Stomach (tissue), 9 donors: ENCODE results near the gene IRF5. TPM values are rescaled to one million over a fixed set of nuclear protein-coding genes. Genes with fewer than 3 reads are reported as not detected.

Source experiments
- DNase-seq, 2 donors: peaks; one replicate each; pipeline versions ENCODE4 v3.0.0 to v3.0.0-alpha.2; 2013 to 2019
- H3K27ac ChIP-seq, 5 donors: fragments of 200-600 bp in 4 of 5; sonication (generic) in 4 of 5; one replicate each; pipeline ENCODE4 v1.5.1; 2013 to 2019; ENCODE audit warnings: mild to moderate bottlenecking in 1 of 5, moderate library complexity in 1 of 5
- H3K27me3 ChIP-seq, 3 donors: fragments of 200-600 bp; sonication (generic); one replicate each; pipeline ENCODE4 v1.5.1; 2017 to 2019; ENCODE audit warnings: mixed run types in 1 of 3
- H3K36me3 ChIP-seq, 4 donors: fragments of 200-600 bp; sonication (generic); 1 replicate in 3 of 4; 2 replicates in 1 of 4; pipeline ENCODE4 v1.5.1; 2016 to 2019
- H3K4me1 ChIP-seq, 4 donors: fragments of 200-600 bp; sonication (generic); one replicate each; pipeline ENCODE4 v1.5.1; 2016 to 2019
- H3K4me3 ChIP-seq, 4 donors: fragments of 200-600 bp; sonication (generic) in 3 of 4; one replicate each; pipeline ENCODE4 v1.5.1; 2016 to 2019; ENCODE audit warnings: mild to moderate bottlenecking in 1 of 4
- H3K9me3 ChIP-seq, 4 donors: fragments of 200-600 bp; sonication (generic); one replicate each; pipeline ENCODE4 v1.5.1; 2016 to 2019
- CTCF ChIP-seq, 7 experiments: fragments of 450-650 bp in 4 of 7; fragments of 200-600 bp in 3 of 7; sonication (generic) in 3 of 7; IDR thresholded peaks; one replicate each; pipeline ENCODE4 v1.5.1; 2016 to 2019; ENCODE audit warnings: antibody characterized with exemption in 7 of 7, control low read depth in 2 of 7, mild to moderate bottlenecking in 1 of 7
- EP300 ChIP-seq: sonication (generic); formaldehyde crosslinking; IDR thresholded peaks from one replicate; pipeline ENCODE4 v1.6.1; 2017; ENCODE audit warnings: antibody characterized with exemption
- POLR2A ChIP-seq, 4 donors: fragments of 450-650 bp; IDR thresholded peaks; one replicate each; pipeline ENCODE4 v1.6.1; 2016; ENCODE audit warnings: antibody characterized with exemption in 4 of 4, control low read depth in 2 of 4, mild to moderate bottlenecking in 1 of 4, moderate library complexity in 1 of 4
- POLR2AphosphoS5 ChIP-seq, 3 donors: sonication (generic); formaldehyde crosslinking; IDR thresholded peaks; one replicate each; pipeline ENCODE4 v1.6.1; 2016; ENCODE audit warnings: antibody characterized with exemption in 3 of 3
- WGBS, 5 donors: extraction: QIAGEN DNeasy Blood & Tissue Kit in 3 of 5; methylation state at CpG; one replicate each; pipeline versions ENCODE4 v1.1.5 to v1.1.7; 2013 to 2018; 5-methylcytosine and 5-hydroxymethylcytosine counted together
- intact Hi-C: fragments of 100-400 bp; cut with DNase I; formaldehyde crosslinking; loops from one replicate; pipeline ENCODE4 v1.15.1; 2023; ENCODE audit warnings: low total_unique reads
- polyA plus RNA-seq, 3 donors: library from polyadenylated mRNA; stranded (reverse); fragments of 200-250 nt; gene quantifications; one replicate each; pipeline ENCODE4 v1.2.3, GENCODE V29; 2013
- total RNA-seq, 5 donors: library from RNA; depleted of rRNA; stranded (reverse); fragments of >200 nt; gene quantifications; one replicate each; pipeline versions ENCODE4 v1.1.0 to v1.2.3, GENCODE V29; 2014 to 2016
- donor health status: healthy with polysubstance abuse.
- donor health status: Bipolar disorder and iron deficiency.
- donor health status: healthy.

IRF5 gene
- total and polyA plus RNA-seq, 8 donors: 2.2 to 13.8 (median 4.7) TPM

- H3K27ac ChIP-seq: no peak overlapping the region
- H3K4me3 ChIP-seq: no peak overlapping the region
- no peaks in the 10 kb centered on the region for H3K9me3 ChIP-seq
- WGBS, 5 donors: 76 to 82% (median 79%) methylated on average over 12 to 16 of the region's 16 CpGs
- DNase-seq: no peak
- H3K4me1 ChIP-seq: no peaks in the 10 kb centered on the region
- no peak for TF ChIP-seq EP300
- no peak for TF ChIP-seq POLR2A (IDR thresholded peaks at IDR 0.05)
- no peak for TF ChIP-seq POLR2AphosphoS5 (IDR thresholded peaks at IDR 0.05)
- no peak for TF ChIP-seq CTCF (IDR thresholded peaks at IDR 0.05)
- H3K27me3 ChIP-seq: peaks cover 0 to 68% (median 0%) of the 10 kb centered on the region in 3 donors
- intact Hi-C loops: no loop called here
- H3K36me3 ChIP-seq: no peaks in the 10 kb centered on the region
Measured at GRCh38 chr7:128922496-128923410, 15.0 kb upstream of the IRF5 start.

- peak in 1 of 2 donors; percentile 1 for DNase-seq
- H3K27me3 ChIP-seq: peaks cover 0 to 68% (median 0%) of the 10 kb centered on the region in 3 donors
- H3K27ac ChIP-seq: no peak overlapping the region
- H3K4me1 ChIP-seq: no peaks in the 10 kb centered on the region
- no peak overlapping the region for H3K4me3 ChIP-seq
- no peaks in the 10 kb centered on the region for H3K36me3 ChIP-seq
- TF ChIP-seq POLR2A (IDR thresholded peaks at IDR 0.05) (no peak), POLR2AphosphoS5 (IDR thresholded peaks at IDR 0.05) (no peak), CTCF (IDR thresholded peaks at IDR 0.05) (no peak), EP300 (no peak)
- intact Hi-C loops: no loop called here
- no peaks in the 10 kb centered on the region for H3K9me3 ChIP-seq
- 72 to 78% (median 77%) methylated on average over 3 to 5 of the region's 5 CpGs for WGBS, 5 donors
Measured at GRCh38 chr7:128923411-128923800, 14.3 kb upstream of the IRF5 start.

GRCh38 chr7:128924707-128925588, 12.8 kb upstream of the IRF5 start:
- H3K4me3 ChIP-seq: no peak overlapping the region
- H3K27me3 ChIP-seq: peaks cover 0 to 72% (median 0%) of the 10 kb centered on the region in 3 donors
- no peak overlapping the region for H3K27ac ChIP-seq
- no peaks in the 10 kb centered on the region for H3K9me3 ChIP-seq
- no peak for DNase-seq
- no peaks in the 10 kb centered on the region for H3K36me3 ChIP-seq
- WGBS, 5 donors: 63 to 75% (median 72%) methylated on average over 8 of the region's 8 CpGs
- intact Hi-C loops: no loop called here
- TF ChIP-seq POLR2A (IDR thresholded peaks at IDR 0.05) (no peak), CTCF (IDR thresholded peaks at IDR 0.05) (no peak), EP300 (no peak), POLR2AphosphoS5 (IDR thresholded peaks at IDR 0.05) (no peak)
- H3K4me1 ChIP-seq: no peaks in the 10 kb centered on the region

GRCh38 chr7:128928159-128928813, 9.4 kb upstream of the IRF5 start:
- no peak for TF ChIP-seq CTCF (IDR thresholded peaks at IDR 0.05)
- TF ChIP-seq EP300: no peak
- WGBS, 5 donors: 94 to 98% (median 97%) methylated on average over 7 to 8 of the region's 8 CpGs
- H3K9me3 ChIP-seq: no peaks in the 10 kb centered on the region
- H3K36me3 ChIP-seq: no peaks in the 10 kb centered on the region
- no peak for DNase-seq
- no peak overlapping the region for H3K27ac ChIP-seq
- no peak overlapping the region for H3K4me3 ChIP-seq
- intact Hi-C loops: no loop called here
- peaks cover 0 to 53% (median 0%) of the 10 kb centered on the region in 3 donors for H3K27me3 ChIP-seq
- peaks cover 0 to 6% (median 0%) of the 10 kb centered on the region in 4 donors for H3K4me1 ChIP-seq
